Gastrocnemius medialis (tissue), 4 donors: Measurements from ENCODE around the gene ST8SIA6.

Source experiments
- CTCF ChIP-seq, 5 experiments: fragments of 450-650 bp in 3 of 5; fragments of 200-600 bp in 2 of 5; sonication (generic) in 2 of 5; IDR thresholded peaks in 4 of 5; conservative IDR thresholded peaks in 1 of 5; 1 replicate in 4 of 5; 2 replicates in 1 of 5; pipeline ENCODE4 v1.5.1; 2016 to 2019; ENCODE audit warnings: antibody characterized with exemption in 5 of 5, mild to moderate bottlenecking in 3 of 5, moderate library complexity in 3 of 5
- POLR2A ChIP-seq, 2 donors: fragments of 450-650 bp; IDR thresholded peaks; one replicate each; pipeline ENCODE4 v1.6.1; 2017; ENCODE audit warnings: antibody characterized with exemption in 2 of 2, mild to moderate bottlenecking in 2 of 2, moderate library complexity in 2 of 2

GRCh38 chr10:17394854-17395253 lies 59.5 kb downstream of the ST8SIA6 start:
- no peak for TF ChIP-seq CTCF (IDR thresholded peaks at IDR 0.05 in 4 of 5, conservative IDR thresholded peaks at IDR 0.05 in 1 of 5)
- no peak for TF ChIP-seq POLR2A (IDR thresholded peaks at IDR 0.05)
